DMS153 (cell line): ENCODE data around the gene LIPH.
"Not testable (repeated sequence)": the region's sequence is repeated elsewhere in the genome, so short reads cannot be mapped to it uniquely, and the experiment has no call there.

Experiments
- DNase-seq: peaks from one replicate; lab custom pipeline; 2025; lab: John Stamatoyannopoulos, UW

The LIPH gene

GRCh38 chr3:185488465-185488864 lies 63.9 kb downstream of the LIPH start:
- no peak for DNase-seq

- no peak for DNase-seq
These were observed 66.0 kb downstream of the LIPH start for GRCh38 chr3:185486394-185486793.

- DNase-seq, result no peak
These were observed 68.1 kb downstream of the LIPH start for GRCh38 chr3:185484296-185484695.

GRCh38 chr3:185479373-185479945 lies 72.9 kb downstream of the LIPH start:
- no peak for DNase-seq

GRCh38 chr3:185477316-185477715 lies 75.1 kb downstream of the LIPH start:
- DNase-seq, result no peak

- DNase-seq, result not testable (repeated sequence)
These were observed 77.5 kb downstream of the LIPH start for GRCh38 chr3:185474922-185475321.

- DNase-seq, result no peak
These were observed 79.0 kb downstream of the LIPH start for GRCh38 chr3:185473290-185473815.

- no peak for DNase-seq
These were observed 82.1 kb downstream of the LIPH start for GRCh38 chr3:185470323-185470722.

GRCh38 chr3:185469542-185469941 lies 82.8 kb downstream of the LIPH start:
- no peak for DNase-seq

GRCh38 chr3:185466123-185466522 lies 86.3 kb downstream of the LIPH start:
- not testable (repeated sequence) for DNase-seq

GRCh38 chr3:185465471-185465870 lies 86.9 kb downstream of the LIPH start:
- no peak for DNase-seq

- DNase-seq, result no peak
These were observed 91.6 kb downstream of the LIPH start for GRCh38 chr3:185460719-185461350.

GRCh38 chr3:185460309-185460708 lies 92.1 kb downstream of the LIPH start:
- DNase-seq, result no peak

GRCh38 chr3:185457376-185457775 lies 95.0 kb downstream of the LIPH start:
- no peak for DNase-seq
